BJ (cell line): ENCODE results near the gene RHBG. TPM values are rescaled to one million over a fixed set of nuclear protein-coding genes. Genes with fewer than 3 reads are reported as not detected.

ENCODE experiments used
- CTCF ChIA-PET: fragments of 350-600 bp; formaldehyde crosslinking; extraction: SDS; loops from one replicate; lab custom pipeline; 2021; ENCODE audit warnings: antibody characterized with exemption, inconsistent platforms; lab: Yijun Ruan, JAX
- POLR2A ChIA-PET: fragments of 300-600 bp; sonication (Branson Sonifier 250); formaldehyde crosslinking; extraction: SDS; loops from one replicate; lab custom pipeline; 2021; ENCODE audit warnings: antibody characterized with exemption; lab: Charles Lee
- DNase-seq: peaks from one replicate; pipeline ENCODE4 v3.0.0-alpha.2; 2011; ENCODE audit warnings: low read depth
- H3K27me3 ChIP-seq: 2 replicates; pipeline ENCODE4 v1.6.0; 2011; ENCODE audit warnings: low read length; ENCODE audit not compliant: control insufficient read depth, insufficient read depth
- H3K36me3 ChIP-seq: 2 replicates; pipeline ENCODE4 v1.5.1; 2011; ENCODE audit warnings: low read length; ENCODE audit not compliant: control insufficient read depth, insufficient read depth
- H3K4me3 ChIP-seq: 2 replicates; pipeline ENCODE4 v1.5.1; 2011; ENCODE audit warnings: low read depth, mild to moderate bottlenecking, control low read depth, low read length
- CTCF ChIP-seq: IDR thresholded peaks from 2 replicates; pipeline ENCODE4 v1.5.1; 2011; ENCODE audit warnings: low read depth, mild to moderate bottlenecking, control low read depth, inconsistent platforms, low read length, moderate library complexity; ENCODE audit not compliant: insufficient read depth
- polyA plus RNA-seq: library from polyadenylated mRNA; depleted of rRNA; stranded (reverse); fragments of >200 nt; gene quantifications from 2 replicates; pipeline ENCODE4 v1.2.3, GENCODE V29; 2011

RHBG gene
- polyA plus RNA-seq, 1 experiment, result not detected

- ChIA-PET POLR2A (no interaction called here), CTCF (interaction anchor here (1.3 to 3.8 kb wide), 4 partner anchors 12 to 254 kb away, joined by 5 to 25 read pairs (median 8); no protein-coding TSS in a partner anchor)
- Histone ChIP-seq H3K27me3 (peaks cover 13% of the 10 kb centered on the region), H3K4me3 (no peak overlapping the region), H3K36me3 (no peaks in the 10 kb centered on the region)
- no peak for DNase-seq
- no peak for TF ChIP-seq CTCF
Observed at GRCh38 chr1:156373546-156373945, 4.5 kb downstream of the RHBG start.

GRCh38 chr1:156376146-156376545 lies 7.1 kb downstream of the RHBG start:
- H3K4me3 ChIP-seq, result no peak overlapping the region
- no peaks in the 10 kb centered on the region for H3K36me3 ChIP-seq
- CTCF ChIA-PET, result interaction anchor here (0.8 to 2.8 kb wide), 6 partner anchors 10 to 106 kb away, joined by 3 to 24 read pairs (median 6); no protein-coding TSS in a partner anchor
- H3K27me3 ChIP-seq, result peaks cover 8% of the 10 kb centered on the region
- 0 out of 2 replicates have a peak, but pooled peaks have one; percentile 12 for TF ChIP-seq CTCF
- POLR2A ChIA-PET, result interaction anchor here (0.6 kb wide), 1 partner anchor 238 kb away, joined by 6 read pairs; no protein-coding TSS in a partner anchor
- no peak for DNase-seq

- CTCF ChIA-PET, result interaction anchor here (0.6 to 2.8 kb wide), 9 partner anchors 9 to 247 kb away, joined by 3 to 24 read pairs (median 3); no protein-coding TSS in a partner anchor
- POLR2A ChIA-PET, result no interaction called here
- Histone ChIP-seq H3K27me3 (peaks cover 3% of the 10 kb centered on the region), H3K36me3 (no peaks in the 10 kb centered on the region), H3K4me3 (no peak overlapping the region)
- no peak for DNase-seq
- no peak for TF ChIP-seq CTCF
Observed at GRCh38 chr1:156376958-156377919, 8.2 kb downstream of the RHBG start.

GRCh38 chr1:156378557-156378956 lies 9.5 kb downstream of the RHBG start:
- TF ChIP-seq CTCF, result no peak
- Histone ChIP-seq H3K36me3 (no peaks in the 10 kb centered on the region), H3K27me3 (peaks cover 1% of the 10 kb centered on the region), H3K4me3 (no peak overlapping the region)
- POLR2A ChIA-PET, result no interaction called here
- CTCF ChIA-PET, result interaction anchor here (0.6 to 3.5 kb wide), 5 partner anchors 8 to 297 kb away, joined by 3 to 36 read pairs (median 3); no protein-coding TSS in a partner anchor
- no peak for DNase-seq
